Activated T-helper 1 cell treated with anti-CD3 and anti-CD28 coated beads, Interleukin-12 subunit alpha, Interleukin-12 subunit beta, Interleukin-2, Interleukin-4 antibody, amounts not matched to agents 30 ng/mL and 10 ng/mL and 1 ng/mL, durations not matched to agents 14 hours and 24 hours and 36 hours (primary cell): ENCODE data around the gene LINC00237. TPM values are rescaled to one million over a fixed set of nuclear protein-coding genes. Genes with fewer than 3 reads are reported as not detected.

ENCODE experiments used
- DNase-seq: peaks from one replicate; pipeline ENCODE4 v3.0.0; 2021; ENCODE audit warnings: low spot score
- H3K27ac Mint-ChIP-seq: one replicate; pipeline ENCODE4 v1.8.0; 2021; ENCODE audit warnings: mild to moderate bottlenecking, mixed read lengths
- H3K27me3 Mint-ChIP-seq: one replicate; pipeline ENCODE4 v1.8.0; 2022; ENCODE audit warnings: mild to moderate bottlenecking, moderate library complexity, mixed read lengths; ENCODE audit not compliant: insufficient read depth
- H3K36me3 Mint-ChIP-seq: one replicate; pipeline ENCODE4 v1.8.0; 2021; ENCODE audit warnings: low read depth, mixed read lengths
- H3K4me1 Mint-ChIP-seq: one replicate; pipeline ENCODE4 v1.8.0; 2021; ENCODE audit warnings: low read depth, mixed read lengths
- H3K4me3 Mint-ChIP-seq: one replicate; pipeline ENCODE4 v1.8.0; 2021; ENCODE audit warnings: mild to moderate bottlenecking, moderate library complexity, mixed read lengths
- H3K9me3 Mint-ChIP-seq: one replicate; pipeline ENCODE4 v1.8.0; 2021; ENCODE audit warnings: mixed read lengths
- intact Hi-C: fragments of 100-400 bp; cut with micrococcal nuclease; formaldehyde crosslinking; loops from one replicate; pipeline ENCODE4 v1.15.1; 2024
- total RNA-seq: library from RNA; stranded (reverse); gene quantifications from 2 replicates; pipeline ENCODE4 v1.2.3, GENCODE V29; 2022

The LINC00237 gene
- total RNA-seq, 1 donor from 2014 or later: not detected

- no peaks in the 10 kb centered on the region for H3K4me1 Mint-ChIP-seq
- H3K9me3 Mint-ChIP-seq: no peaks in the 10 kb centered on the region
- no peak overlapping the region for H3K27ac Mint-ChIP-seq
- H3K27me3 Mint-ChIP-seq: peaks cover 33% of the 10 kb centered on the region
- H3K36me3 Mint-ChIP-seq: no peaks in the 10 kb centered on the region
- intact Hi-C loops: no loop called here
- no peak for DNase-seq
- H3K4me3 Mint-ChIP-seq: no peak overlapping the region
These were observed 12.0 kb upstream of the LINC00237 start for GRCh38 chr20:21118138-21118537.

- peaks cover 33% of the 10 kb centered on the region for H3K27me3 Mint-ChIP-seq
- no peak overlapping the region for H3K27ac Mint-ChIP-seq
- H3K4me3 Mint-ChIP-seq: no peak overlapping the region
- DNase-seq: no peak
- no peaks in the 10 kb centered on the region for H3K9me3 Mint-ChIP-seq
- H3K4me1 Mint-ChIP-seq: no peaks in the 10 kb centered on the region
- no peaks in the 10 kb centered on the region for H3K36me3 Mint-ChIP-seq
- intact Hi-C loops: no loop called here
These were observed 11.4 kb upstream of the LINC00237 start for GRCh38 chr20:21117521-21117920.

GRCh38 chr20:21114584-21114983 lies 8.4 kb upstream of the LINC00237 start:
- Mint-ChIP-seq H3K36me3 (no peaks in the 10 kb centered on the region), H3K27me3 (peaks cover 51% of the 10 kb centered on the region), H3K4me1 (no peaks in the 10 kb centered on the region), H3K4me3 (no peak overlapping the region), H3K27ac (no peak overlapping the region), H3K9me3 (no peaks in the 10 kb centered on the region)
- intact Hi-C loops: no loop called here
- DNase-seq: no peak

- Mint-ChIP-seq H3K9me3 (no peaks in the 10 kb centered on the region), H3K36me3 (no peaks in the 10 kb centered on the region), H3K4me3 (no peak overlapping the region), H3K4me1 (no peaks in the 10 kb centered on the region), H3K27me3 (peaks cover 45% of the 10 kb centered on the region), H3K27ac (no peak overlapping the region)
- intact Hi-C loops: no loop called here
- DNase-seq: no peak
These were observed 7.5 kb upstream of the LINC00237 start for GRCh38 chr20:21113697-21114096.

- Mint-ChIP-seq H3K4me3 (no peak overlapping the region), H3K9me3 (no peaks in the 10 kb centered on the region), H3K4me1 (no peaks in the 10 kb centered on the region), H3K27me3 (peaks cover 52% of the 10 kb centered on the region), H3K27ac (no peak overlapping the region), H3K36me3 (no peaks in the 10 kb centered on the region)
- intact Hi-C loops: no loop called here
- DNase-seq: no peak
These were observed 5.3 kb upstream of the LINC00237 start for GRCh38 chr20:21111416-21111815.

- H3K9me3 Mint-ChIP-seq: no peaks in the 10 kb centered on the region
- H3K4me1 Mint-ChIP-seq: no peaks in the 10 kb centered on the region
- DNase-seq: no peak
- H3K27ac Mint-ChIP-seq: no peak overlapping the region
- intact Hi-C loops: no loop called here
- no peaks in the 10 kb centered on the region for H3K36me3 Mint-ChIP-seq
- H3K4me3 Mint-ChIP-seq: no peak overlapping the region
- H3K27me3 Mint-ChIP-seq: peaks cover 52% of the 10 kb centered on the region
These were observed 4.7 kb upstream of the LINC00237 start for GRCh38 chr20:21110811-21111210.

- DNase-seq: no peak
- Mint-ChIP-seq H3K36me3 (no peaks in the 10 kb centered on the region), H3K4me1 (no peaks in the 10 kb centered on the region), H3K9me3 (no peaks in the 10 kb centered on the region), H3K4me3 (no peak overlapping the region), H3K27ac (no peak overlapping the region), H3K27me3 (peaks cover 59% of the 10 kb centered on the region)
- intact Hi-C loops: loop anchor here (5.0 kb wide), 1 partner anchor 128 kb away; no protein-coding TSS in a partner anchor
These were observed 3.0 kb upstream of the LINC00237 start for GRCh38 chr20:21109144-21109543.

GRCh38 chr20:21105429-21106170 lies 558 bp downstream of the LINC00237 start:
- Mint-ChIP-seq H3K9me3 (peaks cover 3% of the 10 kb centered on the region), H3K36me3 (no peaks in the 10 kb centered on the region), H3K27ac (no peak overlapping the region), H3K27me3 (peaks cover 64% of the 10 kb centered on the region), H3K4me3 (no peak overlapping the region), H3K4me1 (peaks cover 18% of the 10 kb centered on the region)
- DNase-seq: no peak
- intact Hi-C loops: loop anchor here (5.0 kb wide), 1 partner anchor 132 kb away; no protein-coding TSS in a partner anchor

GRCh38 chr20:21104921-21105320 lies 1.2 kb downstream of the LINC00237 start:
- H3K27ac Mint-ChIP-seq: no peak overlapping the region
- H3K27me3 Mint-ChIP-seq: peaks cover 65% of the 10 kb centered on the region
- intact Hi-C loops: loop anchor here (1.0 to 5.0 kb wide), 5 partner anchors 132 to 1472 kb away; partner anchors contain the start of gene XRN2
- H3K9me3 Mint-ChIP-seq: peaks cover 3% of the 10 kb centered on the region
- peaks cover 25% of the 10 kb centered on the region for H3K4me1 Mint-ChIP-seq
- H3K36me3 Mint-ChIP-seq: no peaks in the 10 kb centered on the region
- H3K4me3 Mint-ChIP-seq: no peak overlapping the region
- DNase-seq: no peak

- H3K4me3 Mint-ChIP-seq: no peak overlapping the region
- H3K36me3 Mint-ChIP-seq: no peaks in the 10 kb centered on the region
- H3K9me3 Mint-ChIP-seq: peaks cover 3% of the 10 kb centered on the region
- intact Hi-C loops: loop anchor here (1.0 to 5.0 kb wide), 4 partner anchors 198 to 1473 kb away; partner anchors contain the start of gene XRN2
- peaks cover 30% of the 10 kb centered on the region for H3K4me1 Mint-ChIP-seq
- H3K27ac Mint-ChIP-seq: no peak overlapping the region
- DNase-seq: no peak
- peaks cover 65% of the 10 kb centered on the region for H3K27me3 Mint-ChIP-seq
These were observed 1.7 kb downstream of the LINC00237 start for GRCh38 chr20:21104466-21104761.

GRCh38 chr20:21103582-21104465 lies 2.3 kb downstream of the LINC00237 start:
- intact Hi-C loops: loop anchor here (1.0 to 5.0 kb wide), 4 partner anchors 198 to 1473 kb away; partner anchors contain the start of gene XRN2
- H3K9me3 Mint-ChIP-seq: peaks cover 3% of the 10 kb centered on the region

GRCh38 chr20:21102603-21103311 lies 3.4 kb downstream of the LINC00237 start:
- peak overlapping the region; percentile 69 for H3K4me3 Mint-ChIP-seq
- H3K27me3 Mint-ChIP-seq: peaks cover 75% of the 10 kb centered on the region
- H3K9me3 Mint-ChIP-seq: peaks cover 3% of the 10 kb centered on the region
- intact Hi-C loops: loop anchor here (5.0 kb wide), 3 partner anchors 200 to 1475 kb away; partner anchors contain the start of gene XRN2
- peaks cover 41% of the 10 kb centered on the region for H3K4me1 Mint-ChIP-seq
- H3K36me3 Mint-ChIP-seq: no peaks in the 10 kb centered on the region
- no peak overlapping the region for H3K27ac Mint-ChIP-seq
- peak; percentile 38 for DNase-seq

More at GRCh38 chr20:21103582-21104465, 2.3 kb downstream of the LINC00237 start:
- H3K4me3 Mint-ChIP-seq: peak overlapping the region; percentile 65
- H3K4me1 Mint-ChIP-seq: peaks cover 36% of the 10 kb centered on the region
- H3K27ac Mint-ChIP-seq: peak overlapping the region; percentile 6
- H3K27me3 Mint-ChIP-seq: peaks cover 71% of the 10 kb centered on the region
- H3K36me3 Mint-ChIP-seq: no peaks in the 10 kb centered on the region
- no peak for DNase-seq
